Activated naive CD8-positive, alpha-beta T cell treated with anti-CD3 and anti-CD28 coated beads for 36 hours (primary cell): ENCODE results near the gene LIPK. TPM values are rescaled to one million over a fixed set of nuclear protein-coding genes. Genes with fewer than 3 reads are reported as not detected.

Experiments used
- DNase-seq: peaks from one replicate; pipeline ENCODE4 v3.0.0; 2021
- H3K27ac Mint-ChIP-seq: one replicate; pipeline ENCODE4 v1.8.0; 2022; ENCODE audit warnings: mild to moderate bottlenecking, moderate library complexity, mixed read lengths
- H3K27me3 Mint-ChIP-seq: one replicate; pipeline ENCODE4 v1.8.0; 2022; ENCODE audit warnings: mild to moderate bottlenecking, mixed read lengths
- H3K36me3 Mint-ChIP-seq: one replicate; pipeline ENCODE4 v1.8.0; 2021; ENCODE audit warnings: mild to moderate bottlenecking, mixed read lengths
- H3K4me1 Mint-ChIP-seq: one replicate; pipeline ENCODE4 v1.8.0; 2021; ENCODE audit warnings: mixed read lengths
- H3K4me3 Mint-ChIP-seq: one replicate; pipeline ENCODE4 v1.8.0; 2022; ENCODE audit warnings: mild to moderate bottlenecking, moderate library complexity, mixed read lengths
- H3K9me3 Mint-ChIP-seq: one replicate; pipeline ENCODE4 v1.8.0; 2022; ENCODE audit warnings: mixed read lengths
- total RNA-seq, 2 experiments: library from RNA; stranded (reverse); gene quantifications; one replicate each; pipeline ENCODE4 v1.2.3, GENCODE V29; 2021

The LIPK gene
- total RNA-seq, 2 experiments from 2014 or later: not detected

GRCh38 chr10:88742448-88742847 lies 36.4 kb downstream of the LIPK start:
- Mint-ChIP-seq H3K4me1 (peaks cover 3% of the 10 kb centered on the region), H3K4me3 (no peak overlapping the region), H3K27me3 (peaks cover 23% of the 10 kb centered on the region), H3K27ac (no peak overlapping the region), H3K36me3 (no peaks in the 10 kb centered on the region), H3K9me3 (peaks cover 17% of the 10 kb centered on the region)
- DNase-seq: no peak

GRCh38 chr10:88744002-88744401 lies 38.0 kb downstream of the LIPK start:
- Mint-ChIP-seq H3K4me1 (peaks cover 3% of the 10 kb centered on the region), H3K27ac (no peak overlapping the region), H3K36me3 (no peaks in the 10 kb centered on the region), H3K4me3 (no peak overlapping the region), H3K27me3 (peaks cover 9% of the 10 kb centered on the region), H3K9me3 (peaks cover 23% of the 10 kb centered on the region)
- no peak for DNase-seq

DNA sequence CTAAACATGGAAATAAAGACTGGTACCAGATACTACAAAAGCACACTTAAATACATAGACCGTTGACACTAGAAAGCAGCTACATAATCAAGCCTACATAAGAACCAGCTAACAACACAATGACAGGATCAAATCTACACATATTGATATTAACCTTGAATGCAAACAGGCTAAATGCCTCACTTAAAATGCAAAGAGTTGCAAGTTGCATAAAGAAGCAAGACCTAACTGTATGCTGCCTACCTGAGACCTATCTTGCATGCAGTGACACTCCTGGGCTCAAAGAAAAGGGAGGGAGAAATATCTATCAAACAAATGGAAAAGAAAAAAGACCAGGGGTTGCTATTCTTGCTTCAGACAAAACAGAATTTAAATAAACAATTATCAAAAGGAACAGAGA lies 39.6 kb downstream of the LIPK start:
- Mint-ChIP-seq H3K36me3 (no peaks in the 10 kb centered on the region), H3K4me3 (no peak overlapping the region), H3K9me3 (peaks cover 23% of the 10 kb centered on the region), H3K27me3 (no peaks in the 10 kb centered on the region), H3K27ac (no peak overlapping the region), H3K4me1 (peaks cover 3% of the 10 kb centered on the region)
- DNase-seq: no peak

GRCh38 chr10:88754287-88754686 lies 48.2 kb downstream of the LIPK start:
- Mint-ChIP-seq H3K4me3 (no peak overlapping the region), H3K9me3 (no peaks in the 10 kb centered on the region), H3K36me3 (no peaks in the 10 kb centered on the region), H3K4me1 (peaks cover 6% of the 10 kb centered on the region), H3K27ac (no peak overlapping the region), H3K27me3 (no peaks in the 10 kb centered on the region)
- no peak for DNase-seq

GRCh38 chr10:88755753-88756152 lies 49.7 kb downstream of the LIPK start:
- Mint-ChIP-seq H3K4me1 (peaks cover 10% of the 10 kb centered on the region), H3K36me3 (no peaks in the 10 kb centered on the region), H3K9me3 (no peaks in the 10 kb centered on the region), H3K4me3 (no peak overlapping the region), H3K27me3 (no peaks in the 10 kb centered on the region), H3K27ac (no peak overlapping the region)
- peak; percentile 11 for DNase-seq

GRCh38 chr10:88756660-88757059 lies 50.6 kb downstream of the LIPK start:
- H3K27me3 Mint-ChIP-seq: no peaks in the 10 kb centered on the region
- DNase-seq: no peak
- no peak overlapping the region for H3K4me3 Mint-ChIP-seq
- H3K9me3 Mint-ChIP-seq: no peaks in the 10 kb centered on the region
- peaks cover 10% of the 10 kb centered on the region for H3K4me1 Mint-ChIP-seq
- no peaks in the 10 kb centered on the region for H3K36me3 Mint-ChIP-seq
- no peak overlapping the region for H3K27ac Mint-ChIP-seq

GRCh38 chr10:88759366-88760101 lies 53.5 kb downstream of the LIPK start, which contains the start of gene LIPN:
Gene LIPN (plus strand): TSS chr10:88760020. CDS start chr10:88761406, 1,386 bp downstream.
- peaks cover 15% of the 10 kb centered on the region for H3K4me1 Mint-ChIP-seq
- H3K27ac Mint-ChIP-seq: no peak within 1 kb of the TSS
- H3K27me3 Mint-ChIP-seq: no peaks in the 10 kb centered on the region
- no peaks in the 10 kb centered on the region for H3K36me3 Mint-ChIP-seq
- DNase-seq: no peak
- H3K4me3 Mint-ChIP-seq: no peak within 1 kb of the TSS
- no peaks in the 10 kb centered on the region for H3K9me3 Mint-ChIP-seq

DNA sequence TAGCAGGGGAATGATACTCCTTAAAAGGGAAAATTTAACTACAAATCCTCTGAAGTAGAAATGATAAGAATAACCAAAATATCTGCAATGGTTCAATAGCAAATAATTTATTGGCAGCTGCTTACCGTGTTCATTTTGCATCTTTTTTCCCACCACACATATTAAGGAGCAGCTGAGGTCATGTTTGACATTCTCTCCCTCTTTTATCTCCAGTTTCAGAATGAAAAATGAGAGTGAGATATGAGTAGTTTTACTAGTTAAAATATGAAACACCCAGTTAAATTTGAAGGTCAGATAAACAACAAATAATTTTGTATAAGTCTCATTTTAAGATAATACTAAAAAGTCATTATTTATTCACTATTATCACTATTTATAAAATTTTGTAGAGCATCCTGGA lies 56.9 kb downstream of the LIPK start:
- peaks cover 9% of the 10 kb centered on the region for H3K4me1 Mint-ChIP-seq
- H3K4me3 Mint-ChIP-seq: no peak overlapping the region
- no peaks in the 10 kb centered on the region for H3K9me3 Mint-ChIP-seq
- H3K36me3 Mint-ChIP-seq: no peaks in the 10 kb centered on the region
- DNase-seq: no peak
- no peaks in the 10 kb centered on the region for H3K27me3 Mint-ChIP-seq
- H3K27ac Mint-ChIP-seq: no peak overlapping the region

GRCh38 chr10:88763441-88763840 lies 57.4 kb downstream of the LIPK start:
- no peak for DNase-seq
- Mint-ChIP-seq H3K27ac (no peak overlapping the region), H3K4me1 (peaks cover 9% of the 10 kb centered on the region), H3K27me3 (no peaks in the 10 kb centered on the region), H3K36me3 (no peaks in the 10 kb centered on the region), H3K4me3 (no peak overlapping the region), H3K9me3 (no peaks in the 10 kb centered on the region)

- H3K27ac Mint-ChIP-seq: no peak overlapping the region
- H3K9me3 Mint-ChIP-seq: no peaks in the 10 kb centered on the region
- no peak overlapping the region for H3K4me3 Mint-ChIP-seq
- peaks cover 9% of the 10 kb centered on the region for H3K4me1 Mint-ChIP-seq
- no peak for DNase-seq
- H3K27me3 Mint-ChIP-seq: no peaks in the 10 kb centered on the region
- no peaks in the 10 kb centered on the region for H3K36me3 Mint-ChIP-seq
Measured at GRCh38 chr10:88764110-88764509, 58.1 kb downstream of the LIPK start.

GRCh38 chr10:88765816-88766215 lies 59.8 kb downstream of the LIPK start:
- Mint-ChIP-seq H3K4me3 (no peak overlapping the region), H3K27me3 (no peaks in the 10 kb centered on the region), H3K36me3 (no peaks in the 10 kb centered on the region), H3K4me1 (peaks cover 5% of the 10 kb centered on the region), H3K9me3 (no peaks in the 10 kb centered on the region), H3K27ac (no peak overlapping the region)
- DNase-seq: no peak

DNA sequence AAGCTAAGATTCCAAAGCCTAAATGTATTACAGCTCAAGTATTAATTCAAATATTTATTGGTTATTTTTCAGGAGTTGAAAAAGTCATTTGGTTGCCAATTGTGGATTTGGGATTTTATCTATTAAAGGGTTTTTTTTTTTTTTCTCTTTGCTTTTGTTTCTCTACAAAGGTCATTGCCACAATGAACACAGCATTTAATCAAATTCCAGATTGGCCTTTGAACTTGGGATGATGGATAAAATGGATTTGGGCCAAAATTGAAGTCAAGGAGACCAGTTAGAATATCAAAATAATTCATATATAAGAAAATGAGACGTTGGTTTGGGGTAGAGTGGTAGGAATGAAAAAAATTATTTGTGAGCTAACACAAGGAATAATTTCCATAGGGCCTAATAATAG lies 63.3 kb downstream of the LIPK start:
- H3K4me1 Mint-ChIP-seq: no peaks in the 10 kb centered on the region
- H3K4me3 Mint-ChIP-seq: no peak overlapping the region
- no peak for DNase-seq
- H3K9me3 Mint-ChIP-seq: peaks cover 7% of the 10 kb centered on the region
- H3K27ac Mint-ChIP-seq: no peak overlapping the region
- H3K36me3 Mint-ChIP-seq: no peaks in the 10 kb centered on the region
- H3K27me3 Mint-ChIP-seq: peaks cover 4% of the 10 kb centered on the region

DNA sequence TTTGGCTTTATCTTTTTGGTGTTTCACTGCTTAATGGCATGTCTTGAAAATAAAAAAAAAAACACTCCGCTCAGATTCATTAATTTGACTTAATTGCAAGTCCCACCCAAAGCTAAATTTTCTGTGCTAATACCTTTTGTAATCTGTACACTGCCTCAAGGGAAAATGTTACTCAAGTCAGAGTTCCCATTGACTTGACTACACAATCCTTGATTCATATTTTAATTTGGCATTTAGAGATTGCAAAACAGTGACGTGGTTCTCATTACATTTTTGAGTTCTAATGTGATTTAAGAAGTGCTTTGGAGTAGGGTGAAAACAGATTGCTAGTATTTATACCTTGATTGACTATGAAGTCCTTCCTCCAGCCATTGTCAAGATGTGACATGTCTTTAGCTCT lies 75.2 kb downstream of the LIPK start:
- no peaks in the 10 kb centered on the region for H3K9me3 Mint-ChIP-seq
- no peak overlapping the region for H3K4me3 Mint-ChIP-seq
- peaks cover 10% of the 10 kb centered on the region for H3K4me1 Mint-ChIP-seq
- no peaks in the 10 kb centered on the region for H3K27me3 Mint-ChIP-seq
- DNase-seq: no peak
- H3K36me3 Mint-ChIP-seq: no peaks in the 10 kb centered on the region
- no peak overlapping the region for H3K27ac Mint-ChIP-seq

DNA sequence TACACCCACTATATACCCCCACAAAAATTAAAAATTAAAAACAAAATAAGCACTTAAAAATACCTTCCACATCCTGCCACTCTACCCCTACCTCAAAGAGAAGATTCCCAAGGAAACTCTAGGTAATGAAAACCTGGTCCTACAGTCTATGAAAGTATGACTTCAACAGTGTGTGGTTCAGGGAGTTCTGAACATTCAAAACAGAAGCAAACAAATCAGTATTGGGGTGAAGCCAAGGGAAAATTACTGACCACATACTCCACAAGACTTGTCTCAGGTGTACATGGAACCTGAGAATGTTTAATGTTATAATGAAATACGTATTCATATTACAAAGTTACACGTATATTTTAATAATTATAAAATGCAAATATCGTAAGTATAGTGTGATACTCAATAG lies 76.2 kb downstream of the LIPK start:
- no peaks in the 10 kb centered on the region for H3K9me3 Mint-ChIP-seq
- no peak overlapping the region for H3K4me3 Mint-ChIP-seq
- DNase-seq: no peak
- no peak overlapping the region for H3K27ac Mint-ChIP-seq
- H3K4me1 Mint-ChIP-seq: peaks cover 10% of the 10 kb centered on the region
- no peaks in the 10 kb centered on the region for H3K27me3 Mint-ChIP-seq
- H3K36me3 Mint-ChIP-seq: no peaks in the 10 kb centered on the region

DNA sequence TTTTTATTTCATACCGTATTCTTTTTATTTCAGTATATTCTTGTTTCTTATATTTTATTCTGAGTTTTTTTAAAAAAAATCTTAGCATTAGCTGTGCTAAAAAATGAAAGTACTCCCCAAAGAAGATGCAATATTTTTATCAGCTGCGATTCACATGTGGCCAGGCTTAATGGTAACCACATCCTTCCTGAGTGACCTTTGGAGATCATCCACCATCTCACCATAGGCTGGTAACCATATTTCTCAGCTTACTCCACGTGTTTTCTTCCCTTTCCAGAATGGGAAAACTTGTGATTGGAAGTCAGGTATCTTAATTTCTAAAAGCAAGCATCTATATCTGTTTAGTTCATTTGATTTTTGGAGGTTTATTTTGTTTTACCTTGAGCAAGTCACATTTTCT lies 77.7 kb downstream of the LIPK start:
- Mint-ChIP-seq H3K27me3 (no peaks in the 10 kb centered on the region), H3K4me1 (peaks cover 10% of the 10 kb centered on the region), H3K9me3 (no peaks in the 10 kb centered on the region), H3K4me3 (no peak overlapping the region), H3K36me3 (no peaks in the 10 kb centered on the region), H3K27ac (no peak overlapping the region)
- DNase-seq: no peak

DNA sequence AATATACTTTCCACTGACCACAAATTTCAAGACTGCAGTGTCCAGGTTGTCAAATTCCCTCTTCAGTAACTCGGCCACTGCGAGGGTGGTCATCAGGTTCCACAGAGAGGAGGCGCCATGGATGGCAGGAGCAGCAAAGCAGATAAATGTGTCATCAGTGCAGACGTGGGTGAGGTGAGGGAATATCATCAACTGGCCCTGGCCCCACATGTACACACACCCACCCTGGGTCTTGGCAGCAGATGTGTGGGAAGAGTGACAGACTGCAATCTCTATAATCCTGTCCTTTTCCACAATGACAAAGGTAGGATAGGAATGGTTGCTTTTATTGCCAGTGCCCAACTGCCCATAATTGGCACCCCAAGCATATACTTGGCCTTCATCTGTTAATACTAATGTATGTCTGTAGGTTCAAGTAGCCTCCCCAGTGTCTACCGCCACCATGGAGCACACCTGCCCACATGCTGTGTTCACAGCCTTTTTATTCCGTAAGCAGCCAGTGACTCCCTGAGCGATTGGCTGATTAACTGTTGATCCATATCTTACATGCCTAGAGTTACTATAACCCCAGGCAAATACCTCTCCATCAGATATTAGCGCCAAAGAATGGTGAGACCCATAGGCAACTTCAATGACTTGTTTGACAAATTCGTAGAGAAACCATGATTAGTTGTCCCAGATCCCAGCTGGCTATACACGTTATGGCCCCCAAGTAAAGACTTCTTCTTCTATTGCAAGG lies 80.2 kb downstream of the LIPK start:
- no peak for DNase-seq
- Mint-ChIP-seq H3K36me3 (no peaks in the 10 kb centered on the region), H3K27ac (no peak overlapping the region), H3K9me3 (no peaks in the 10 kb centered on the region), H3K4me1 (peaks cover 7% of the 10 kb centered on the region), H3K4me3 (no peak overlapping the region), H3K27me3 (no peaks in the 10 kb centered on the region)
